HG03457 (cell line): ENCODE results near the gene PRICKLE1.

Experiments
- ATAC-seq: cut with Tn5 transposase; IDR thresholded peaks from one replicate; pipeline ENCODE4 v1.9.1; 2021; ENCODE audit warnings: moderate number of reproducible peaks; ENCODE audit not compliant: unreplicated experiment

The PRICKLE1 gene

GRCh38 chr12:42589465-42590329 is at the start of gene PRICKLE1:
Gene PRICKLE1, minus strand, starts transcription at chr12:42589746. Its CDS starts 117,230 bp downstream, at chr12:42472516.
- peak; percentile 62 for ATAC-seq

- no peak for ATAC-seq
Measured at GRCh38 chr12:42638697-42639096, 49.2 kb upstream of the PRICKLE1 start.

GRCh38 chr12:42638011-42638410 is 48.5 kb upstream of the PRICKLE1 start:
- no peak for ATAC-seq

GRCh38 chr12:42636993-42637392 is 47.4 kb upstream of the PRICKLE1 start:
- no peak for ATAC-seq

GRCh38 chr12:42633594-42633993 is 44.0 kb upstream of the PRICKLE1 start:
- ATAC-seq, result no peak

GRCh38 chr12:42631513-42631912 is 42.0 kb upstream of the PRICKLE1 start:
- ATAC-seq, result no peak

- no peak for ATAC-seq
Measured at GRCh38 chr12:42630314-42630713, 40.8 kb upstream of the PRICKLE1 start.

- ATAC-seq, result no peak
Measured at GRCh38 chr12:42627151-42627550, 37.6 kb upstream of the PRICKLE1 start.

- ATAC-seq, result no peak
Measured at GRCh38 chr12:42625611-42626010, 36.1 kb upstream of the PRICKLE1 start.

- ATAC-seq, result no peak
Measured at GRCh38 chr12:42617622-42618021, 28.1 kb upstream of the PRICKLE1 start.

GRCh38 chr12:42615006-42615405 is 25.5 kb upstream of the PRICKLE1 start:
- ATAC-seq, result no peak

- ATAC-seq, result no peak
Measured at GRCh38 chr12:42612231-42612613, 22.7 kb upstream of the PRICKLE1 start.

GRCh38 chr12:42611571-42612230 is 22.2 kb upstream of the PRICKLE1 start:
- ATAC-seq, result no peak

- ATAC-seq, result no peak
Measured at GRCh38 chr12:42609605-42610004, 20.1 kb upstream of the PRICKLE1 start.

- no peak for ATAC-seq
Measured at GRCh38 chr12:42608196-42608825, 18.8 kb upstream of the PRICKLE1 start.

- ATAC-seq, result no peak
Measured at GRCh38 chr12:42607584-42608058, 18.1 kb upstream of the PRICKLE1 start.

GRCh38 chr12:42606471-42606870 is 16.9 kb upstream of the PRICKLE1 start:
- ATAC-seq, result no peak

GRCh38 chr12:42605685-42606084 is 16.1 kb upstream of the PRICKLE1 start:
- no peak for ATAC-seq

- no peak for ATAC-seq
Measured at GRCh38 chr12:42603246-42603990, 13.9 kb upstream of the PRICKLE1 start.

GRCh38 chr12:42593874-42594273 is 4.3 kb upstream of the PRICKLE1 start:
- ATAC-seq, result no peak
